HuH-7 (cell line): Measurements from ENCODE around the gene PRXL2A.

Source experiments
- DNase-seq: peaks from one replicate; pipeline ENCODE4 v3.0.0; 2011; ENCODE audit warnings: low spot score

The PRXL2A gene

DNA sequence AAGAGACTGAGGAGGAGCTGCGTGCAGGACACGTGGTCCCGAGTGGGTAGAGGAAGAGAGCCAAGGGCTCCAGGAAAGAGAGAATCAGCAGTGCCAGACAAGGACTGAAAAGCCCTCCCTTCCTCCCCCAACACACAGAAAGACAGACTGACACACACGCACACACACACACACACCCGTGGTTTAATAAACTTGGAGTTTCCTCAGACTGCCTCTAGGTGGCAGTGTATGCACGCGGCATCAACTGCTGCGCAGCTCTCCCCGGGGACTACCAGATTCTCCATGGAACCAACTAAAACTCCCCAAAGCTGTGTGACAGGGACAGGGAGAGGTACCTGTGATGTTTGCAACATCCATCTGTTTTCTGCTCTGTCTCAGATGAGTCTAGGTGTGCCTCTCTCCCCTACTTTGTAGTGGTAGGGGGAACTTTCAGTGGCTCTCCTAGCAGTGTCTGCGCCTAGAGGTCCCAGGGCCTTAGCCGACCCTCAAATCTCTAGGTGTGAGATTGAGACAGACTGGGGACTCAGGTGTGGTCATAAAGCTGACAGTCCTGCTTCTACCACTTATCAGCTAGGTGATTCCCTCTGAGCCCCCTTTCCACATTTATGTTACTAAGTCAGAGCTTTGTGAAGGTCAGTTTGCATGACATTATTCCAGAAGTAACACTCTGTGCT, 36.4 kb downstream of the PRXL2A start:
- peak; percentile 42 for DNase-seq

DNA sequence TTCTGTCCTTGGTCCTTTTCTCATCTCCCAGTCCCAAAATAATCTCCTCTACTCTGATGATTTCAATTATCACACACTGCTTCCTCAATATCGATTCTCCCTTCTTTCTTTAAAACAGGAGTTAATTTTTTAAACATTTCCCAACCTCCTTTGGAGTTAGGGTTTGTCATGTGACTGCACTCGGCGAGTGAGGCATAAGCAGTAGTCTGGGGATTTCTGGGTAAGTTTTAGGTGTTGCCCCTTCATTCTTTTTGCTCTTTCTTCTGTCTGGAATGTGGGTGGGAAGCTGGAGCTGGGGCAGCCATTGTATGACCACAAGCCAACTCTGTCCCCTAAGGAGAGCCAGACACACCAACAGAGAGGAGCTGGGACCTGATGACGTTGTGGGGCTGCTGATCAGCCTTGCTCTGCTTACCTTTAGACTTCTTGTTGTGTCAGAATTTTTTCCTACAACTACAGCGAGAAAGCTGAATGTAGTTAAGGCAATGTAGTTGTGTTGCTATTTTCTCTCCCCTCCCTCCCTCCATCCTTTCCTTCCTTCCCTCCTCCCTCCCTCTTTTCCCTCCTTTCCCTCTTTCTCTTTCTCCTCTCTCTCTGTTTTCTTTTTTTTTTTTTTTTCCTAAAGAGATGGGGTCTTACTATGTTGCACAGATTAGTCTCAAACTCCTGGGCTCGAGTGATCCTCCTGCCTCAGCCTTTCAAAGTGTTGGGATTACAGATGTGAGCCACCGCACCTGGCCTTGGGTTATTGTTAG, 39.3 kb downstream of the PRXL2A start:
- DNase-seq = no peak

- DNase-seq = no peak
Measured at GRCh38 chr10:80448209-80448942, 40.0 kb downstream of the PRXL2A start.

- no peak for DNase-seq
Measured at GRCh38 chr10:80449520-80449919, 41.2 kb downstream of the PRXL2A start.

DNA sequence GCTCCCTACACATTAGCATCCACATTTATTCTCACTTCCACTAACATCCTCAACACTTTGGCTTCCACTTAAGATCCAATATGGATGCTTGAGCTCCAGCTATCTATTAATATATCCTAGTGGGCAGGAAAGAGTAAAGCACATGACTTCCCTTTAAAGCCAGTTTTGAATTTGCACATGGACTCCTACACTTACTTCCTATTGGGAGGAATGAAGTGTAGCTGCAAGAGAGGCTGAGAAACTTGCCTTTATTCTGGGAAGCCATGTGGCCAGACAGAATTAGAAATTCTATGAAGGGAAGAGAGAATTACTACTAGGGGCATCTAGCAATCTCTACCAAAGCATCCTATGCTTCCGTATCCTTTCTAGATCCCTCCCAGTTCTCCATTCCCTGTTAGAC, 42.8 kb downstream of the PRXL2A start:
- DNase-seq = no peak

GRCh38 chr10:80452069-80452468, 43.7 kb downstream of the PRXL2A start:
- no peak for DNase-seq

GRCh38 chr10:80452640-80453039, 44.3 kb downstream of the PRXL2A start:
- DNase-seq = no peak

- no peak for DNase-seq
Measured at GRCh38 chr10:80453056-80453841, 44.9 kb downstream of the PRXL2A start.

DNA sequence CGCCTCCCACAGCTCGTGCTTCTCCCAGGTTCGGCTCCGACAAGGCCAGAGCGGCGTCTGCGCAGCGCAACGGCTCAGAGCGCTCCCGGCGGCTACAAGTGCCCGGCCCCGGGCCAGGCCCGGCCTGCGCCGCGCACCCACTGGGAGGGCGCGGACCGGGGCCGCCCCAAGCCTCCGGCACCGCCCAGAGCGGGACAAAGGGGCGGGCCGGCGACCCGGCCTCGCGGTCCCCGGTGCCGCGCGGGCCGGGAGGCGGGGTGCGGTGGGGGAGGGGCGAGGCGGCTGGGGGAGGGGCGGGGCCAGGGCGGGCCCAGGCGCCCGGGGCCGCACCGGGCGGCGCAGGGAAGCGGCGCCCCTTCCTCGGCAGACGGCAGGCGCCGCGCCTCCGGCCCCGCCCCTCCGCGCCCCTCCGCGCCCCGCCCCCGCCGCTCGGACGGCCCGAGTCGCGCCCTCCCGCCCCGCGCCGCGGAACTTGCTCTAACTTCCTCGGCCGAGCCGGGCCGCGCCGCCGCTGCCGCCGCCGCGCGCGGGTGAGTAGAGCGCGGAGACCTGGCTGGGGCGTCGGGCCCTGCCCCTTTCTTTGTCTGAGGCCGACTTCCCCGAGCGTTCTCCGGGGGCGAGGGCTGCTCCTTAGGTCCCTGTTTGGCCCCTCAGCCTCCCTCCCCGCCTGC, 45.6 kb downstream of the PRXL2A start, which contains the start of gene TSPAN14:
TSS of gene TSPAN14 (plus strand) at position 469 of the 671 bp plus-strand sequence. CDS start 34,924 bp downstream, outside the sequence.
- peak; percentile 65 for DNase-seq

DNA sequence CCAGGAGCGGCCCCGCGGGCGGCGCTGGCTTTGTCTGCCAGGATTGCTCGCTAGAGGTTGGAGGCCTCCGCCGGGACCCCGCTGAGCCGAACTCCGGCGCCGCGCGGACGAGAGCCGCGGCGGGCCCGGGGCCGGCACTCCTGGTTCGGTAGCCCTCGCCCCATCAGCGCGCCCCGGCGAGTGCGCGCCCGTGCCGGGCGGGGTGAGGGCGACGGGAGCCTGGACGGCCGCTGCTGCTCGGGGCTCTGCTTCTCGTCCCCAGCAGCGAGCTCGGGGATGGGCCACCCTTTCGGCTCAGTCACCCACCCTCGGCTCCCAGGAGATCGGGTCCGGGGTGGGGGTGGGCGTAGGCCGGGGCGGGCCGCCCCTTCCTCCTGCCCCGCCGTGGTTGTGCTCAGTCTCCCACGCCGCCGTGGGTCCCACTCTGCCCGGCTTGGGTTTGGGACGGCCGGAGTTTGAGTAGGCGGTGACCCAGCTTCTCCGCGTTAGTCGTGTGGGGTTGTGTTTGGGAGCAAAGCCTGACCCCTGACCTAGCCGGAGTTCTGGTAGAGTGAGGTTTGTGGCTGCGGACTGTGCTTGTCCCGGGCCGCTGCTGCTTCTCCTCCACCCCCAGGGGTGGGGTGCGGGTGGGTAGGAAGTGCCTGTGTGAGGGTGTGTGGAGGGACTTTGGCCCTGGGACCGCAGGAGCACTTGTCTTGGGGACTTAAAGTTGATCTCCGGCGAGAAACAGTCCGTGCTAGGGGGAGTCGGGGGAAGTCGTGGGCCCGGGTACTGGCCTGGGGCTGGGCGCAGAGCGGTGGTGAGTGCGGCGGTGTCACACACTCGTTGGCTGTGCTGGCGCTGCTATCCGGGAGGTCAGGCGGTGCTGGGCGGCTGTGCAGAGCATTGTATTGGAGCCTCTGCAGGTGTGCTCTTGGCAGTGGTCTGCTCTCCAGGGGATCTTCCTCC, 46.4 kb downstream of the PRXL2A start:
- DNase-seq = peak; percentile 46

GRCh38 chr10:80455461-80456349, 47.4 kb downstream of the PRXL2A start:
- no peak for DNase-seq

DNA sequence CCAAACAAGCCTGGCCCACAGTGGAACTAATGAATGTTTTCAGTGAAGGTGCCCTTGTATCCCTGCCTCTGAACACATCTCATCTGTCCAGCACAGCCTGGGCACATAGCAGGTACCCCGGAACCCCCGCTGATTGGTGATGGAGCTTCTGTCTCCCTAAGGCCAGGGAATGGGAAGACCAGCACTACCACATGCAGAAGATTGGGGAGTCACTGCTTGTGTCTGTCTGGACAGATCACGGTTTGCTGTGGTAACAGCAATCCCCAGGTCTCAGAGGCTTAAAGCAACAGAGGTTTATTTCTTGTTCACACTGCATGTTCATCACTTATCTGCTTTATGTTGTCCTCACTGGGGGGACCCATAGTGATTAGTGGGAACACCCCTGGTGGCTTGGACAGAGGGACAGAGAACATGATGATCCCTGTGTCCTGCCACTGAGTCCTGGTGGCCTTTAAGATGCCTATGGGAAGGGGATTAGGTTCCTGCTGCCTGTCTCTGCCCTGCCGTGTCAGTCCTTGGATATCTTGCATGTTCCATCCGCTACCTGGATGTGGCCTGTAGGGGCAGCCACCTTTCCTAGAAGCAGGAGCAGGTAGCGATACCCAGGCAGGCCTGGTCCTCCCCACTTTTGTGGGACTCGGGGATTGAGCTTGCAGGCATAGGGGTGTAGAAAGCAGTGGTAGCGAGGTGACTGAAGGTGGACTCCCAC, 49.4 kb downstream of the PRXL2A start:
- peak; percentile 36 for DNase-seq

GRCh38 chr10:80458263-80458625, 49.9 kb downstream of the PRXL2A start:
- no peak for DNase-seq

DNA sequence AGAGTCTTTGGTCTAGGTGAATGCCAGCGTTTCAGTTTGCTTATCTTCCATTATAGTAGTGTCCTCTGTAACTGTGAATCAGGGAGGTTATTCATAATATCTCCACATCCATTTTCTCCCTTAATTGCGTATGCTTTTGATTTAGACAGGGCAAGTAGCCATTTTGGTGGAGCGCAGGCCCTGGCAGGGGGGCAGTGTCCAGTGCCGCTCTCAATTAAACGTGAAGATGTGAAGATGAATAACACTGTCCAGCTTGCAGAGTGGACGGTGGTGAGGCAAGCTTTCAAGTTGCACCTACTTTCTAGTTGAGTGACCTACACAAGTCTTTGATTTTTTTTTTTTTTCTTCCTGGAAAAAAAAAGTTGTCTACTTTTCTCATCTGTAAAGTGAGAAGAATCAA, 50.3 kb downstream of the PRXL2A start:
- DNase-seq = no peak

GRCh38 chr10:80459047-80459865, 50.9 kb downstream of the PRXL2A start:
- peak; percentile 23 for DNase-seq

DNA sequence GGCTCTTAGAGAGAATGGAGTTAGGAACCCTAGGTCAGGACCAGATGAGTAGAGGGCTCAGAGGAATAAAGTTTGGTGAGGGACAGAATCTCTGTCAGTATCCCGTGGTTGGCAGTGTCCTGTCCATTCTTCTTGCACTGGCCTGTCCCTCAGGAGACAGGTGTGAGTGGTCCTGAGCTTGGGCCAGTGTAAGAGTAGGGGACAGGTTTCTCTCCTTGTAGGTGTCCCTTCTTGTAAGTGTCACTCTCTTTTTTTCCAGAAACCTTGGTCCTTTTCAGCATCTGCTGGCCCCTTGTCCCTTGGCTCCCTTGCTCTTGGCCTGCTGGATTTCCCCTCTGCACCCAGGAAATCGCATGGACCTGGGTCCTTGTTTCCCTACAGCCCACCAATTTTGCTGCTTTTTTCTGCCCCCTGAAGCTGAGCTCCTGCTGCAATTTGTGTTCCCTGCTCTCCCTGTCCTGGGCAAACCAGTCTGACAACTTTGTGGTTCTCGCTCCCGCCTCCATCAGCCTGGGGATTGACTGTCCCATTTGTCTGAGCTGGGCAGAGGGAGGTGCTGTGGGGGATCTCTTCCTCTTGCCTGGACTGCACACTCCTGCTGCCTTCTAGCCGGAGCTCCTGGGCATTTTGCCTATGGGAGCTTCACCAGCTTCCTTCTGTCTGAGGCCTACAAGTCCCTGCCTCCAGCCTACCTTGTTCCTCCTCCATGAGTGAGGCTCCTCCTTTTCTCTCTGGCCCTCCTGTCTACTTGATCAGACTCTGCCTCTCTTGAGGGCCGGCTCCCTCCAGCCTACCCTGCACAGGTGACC, 52.3 kb downstream of the PRXL2A start:
- DNase-seq = no peak
